HG03060 (cell line): ENCODE measurements around the gene RAPGEF1.
"Not testable (repeated sequence)": the region's sequence is repeated elsewhere in the genome, so short reads cannot be mapped to it uniquely, and the experiment has no call there.

Experiments
- ATAC-seq: cut with Tn5 transposase; IDR thresholded peaks from one replicate; pipeline ENCODE4 v1.9.1; 2021; ENCODE audit warnings: low read depth, moderate number of reproducible peaks; ENCODE audit not compliant: unreplicated experiment

RAPGEF1 gene

DNA sequence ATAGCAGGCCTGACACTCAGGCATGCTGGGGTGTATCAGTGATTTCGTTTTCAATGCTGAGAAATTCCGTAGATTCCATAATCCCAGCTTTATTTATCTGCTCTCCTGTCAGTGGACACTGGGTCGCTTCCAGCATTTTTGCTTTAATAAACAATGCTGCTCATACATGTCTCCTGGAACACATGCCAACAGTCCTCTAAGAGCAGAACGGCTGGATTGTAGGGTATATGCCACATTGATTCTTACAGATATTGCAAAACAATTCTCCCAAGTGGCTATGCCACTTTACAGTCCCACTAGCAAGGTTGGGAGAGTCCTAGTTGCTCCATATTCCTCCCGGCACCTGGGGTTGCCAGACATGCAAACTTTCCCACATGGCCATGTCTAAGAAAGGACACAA is 81.9 kb downstream of the RAPGEF1 start:
- no peak for ATAC-seq

- ATAC-seq = no peak
Observed at GRCh38 chr9:131657456-131657855, 82.4 kb downstream of the RAPGEF1 start.

DNA sequence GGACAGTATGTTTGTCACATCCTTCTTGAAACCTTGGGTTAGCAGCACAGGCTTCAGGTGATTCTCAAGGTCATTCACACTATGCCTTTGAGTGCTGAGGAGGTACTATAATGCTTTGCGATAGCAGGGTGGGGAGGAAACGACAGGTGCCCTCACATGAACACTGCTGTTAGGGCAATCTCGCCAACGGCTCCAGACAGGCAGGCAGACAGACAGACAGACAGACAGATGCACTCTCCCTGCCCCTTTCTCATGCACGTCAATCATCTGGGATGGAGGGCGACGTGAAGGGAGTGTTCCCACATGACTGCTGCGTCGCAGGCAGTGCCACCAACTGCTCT is 82.9 kb downstream of the RAPGEF1 start:
- ATAC-seq = peak; percentile 12

DNA sequence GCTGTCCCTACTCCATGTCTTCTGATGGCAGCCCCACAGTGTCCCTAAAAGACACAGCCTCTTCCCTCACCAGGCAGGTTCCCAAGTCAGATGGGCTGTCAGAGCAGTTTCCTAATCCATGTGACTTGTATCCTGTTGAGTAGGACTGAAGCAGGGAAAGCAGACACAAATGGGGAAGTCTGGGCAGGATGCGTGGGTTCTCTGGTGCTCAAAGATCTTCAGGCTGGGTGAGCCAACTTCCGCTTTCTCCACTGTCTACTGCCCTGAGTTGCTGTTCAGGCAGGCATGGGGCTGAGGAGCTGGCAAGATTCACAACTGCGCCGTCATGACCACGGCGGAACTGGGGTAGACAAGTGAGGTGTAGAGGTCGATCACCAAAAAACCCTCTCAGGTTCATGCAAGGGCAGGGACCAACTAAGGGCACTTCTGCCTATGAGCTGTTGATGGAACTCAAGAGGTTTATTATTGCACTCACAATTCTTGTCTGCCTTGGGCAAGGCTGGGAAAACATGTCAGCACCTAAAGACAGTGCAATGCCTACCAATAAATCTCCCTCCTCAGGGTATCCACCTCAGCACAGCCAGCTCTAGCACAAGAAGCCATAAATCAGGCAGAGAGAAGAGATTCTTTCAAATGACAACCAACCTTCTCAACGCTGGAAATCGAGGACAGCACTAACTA is 83.4 kb downstream of the RAPGEF1 start:
- ATAC-seq = peak; percentile 40

GRCh38 chr9:131654369-131654768 is 85.5 kb downstream of the RAPGEF1 start:
- ATAC-seq = not testable (repeated sequence)

GRCh38 chr9:131651599-131651998 is 88.3 kb downstream of the RAPGEF1 start:
- no peak for ATAC-seq

DNA sequence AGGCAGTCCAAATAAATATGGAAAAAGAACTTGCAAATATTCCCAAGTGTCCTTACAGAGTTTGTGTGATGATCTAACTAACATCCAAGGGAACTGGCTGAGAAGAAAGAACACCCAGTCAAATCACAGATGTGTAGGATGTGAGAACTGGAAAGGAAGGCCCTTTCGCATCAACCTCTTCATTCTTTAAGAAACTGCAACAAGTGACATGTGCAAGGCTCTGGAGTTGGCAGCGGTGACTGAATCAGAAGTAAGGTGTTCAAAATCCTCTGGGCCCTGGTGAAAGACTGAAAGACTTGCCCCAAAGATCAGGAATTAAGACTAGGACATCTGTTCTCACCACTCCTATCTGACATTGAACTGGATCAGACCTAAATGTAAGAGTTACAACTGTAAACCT is 88.7 kb downstream of the RAPGEF1 start:
- no peak for ATAC-seq

- ATAC-seq = no peak
Observed at GRCh38 chr9:131650254-131650653, 89.6 kb downstream of the RAPGEF1 start.

GRCh38 chr9:131649646-131650045 is 90.2 kb downstream of the RAPGEF1 start:
- no peak for ATAC-seq

DNA sequence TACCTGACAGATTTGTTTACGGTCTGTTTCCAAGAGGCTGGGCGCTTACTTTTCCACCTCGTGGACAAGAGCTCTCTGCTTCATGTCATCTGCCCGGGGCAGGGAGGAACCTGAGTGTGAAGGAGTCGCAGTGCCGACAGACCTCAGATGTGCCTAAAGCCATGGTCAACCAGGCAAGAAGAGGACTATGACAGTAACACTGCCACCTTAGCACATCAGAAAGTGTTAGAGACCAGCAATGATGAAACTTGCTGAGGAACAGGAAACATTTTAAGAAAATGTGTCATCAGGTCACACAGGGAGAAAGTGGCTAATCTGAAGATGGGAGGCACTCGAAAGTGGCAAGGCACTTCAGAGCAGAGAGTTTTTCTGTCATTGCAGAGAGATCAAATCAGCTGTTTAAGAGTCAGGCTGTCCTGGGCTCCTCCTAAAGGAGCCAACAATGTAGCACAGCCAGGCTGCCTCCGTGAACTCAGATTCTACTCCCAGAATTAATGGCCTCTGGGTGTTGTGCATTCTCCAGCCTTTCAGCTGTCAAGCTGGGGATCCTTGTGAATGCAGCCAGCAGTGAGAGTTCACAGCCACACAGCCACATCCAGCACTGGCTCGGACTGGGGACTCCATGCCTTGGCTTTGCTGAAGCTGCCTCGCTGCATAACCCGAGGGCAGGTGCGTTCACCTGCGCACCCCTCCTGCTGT is 94.6 kb downstream of the RAPGEF1 start:
- peak; percentile 38 for ATAC-seq

DNA sequence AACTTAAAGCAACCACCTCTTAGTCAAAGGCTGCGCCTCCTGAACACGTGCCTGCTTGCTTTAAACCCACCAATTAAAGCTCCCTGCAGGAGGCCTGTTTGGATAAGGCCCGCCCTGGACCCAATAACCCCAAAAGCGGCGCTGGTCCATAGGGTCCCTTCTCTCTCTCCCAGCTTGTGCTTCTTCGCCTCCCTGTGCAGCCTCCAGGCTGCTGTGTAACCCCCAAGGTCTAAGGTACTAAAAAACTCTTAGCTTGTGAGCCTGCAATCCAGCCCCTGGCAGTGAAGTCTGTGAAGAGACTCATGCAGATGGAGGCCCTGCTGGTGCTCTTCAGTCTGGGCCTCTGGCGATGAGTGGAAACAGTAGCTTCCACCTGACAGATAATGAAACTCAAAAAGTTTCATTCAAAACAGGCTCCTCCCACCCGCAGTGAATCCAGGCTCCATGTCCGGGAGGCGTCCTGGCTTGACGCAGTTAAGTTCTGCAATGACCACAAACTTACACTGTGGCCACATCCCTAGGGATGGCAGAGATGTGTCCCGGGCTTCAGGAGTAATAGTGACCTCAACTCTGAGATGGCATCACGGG is 97.3 kb downstream of the RAPGEF1 start:
- no peak for ATAC-seq

- ATAC-seq = no peak
Observed at GRCh38 chr9:131641618-131642495, 98.0 kb downstream of the RAPGEF1 start.

- ATAC-seq = no peak
Observed at GRCh38 chr9:131640438-131641137, 99.3 kb downstream of the RAPGEF1 start.

- no peak for ATAC-seq
Observed at GRCh38 chr9:131639769-131640437, 100.0 kb downstream of the RAPGEF1 start.

GRCh38 chr9:131636593-131636992 is 103.3 kb downstream of the RAPGEF1 start:
- no peak for ATAC-seq

GRCh38 chr9:131635892-131636291 is 104.0 kb downstream of the RAPGEF1 start:
- no peak for ATAC-seq

DNA sequence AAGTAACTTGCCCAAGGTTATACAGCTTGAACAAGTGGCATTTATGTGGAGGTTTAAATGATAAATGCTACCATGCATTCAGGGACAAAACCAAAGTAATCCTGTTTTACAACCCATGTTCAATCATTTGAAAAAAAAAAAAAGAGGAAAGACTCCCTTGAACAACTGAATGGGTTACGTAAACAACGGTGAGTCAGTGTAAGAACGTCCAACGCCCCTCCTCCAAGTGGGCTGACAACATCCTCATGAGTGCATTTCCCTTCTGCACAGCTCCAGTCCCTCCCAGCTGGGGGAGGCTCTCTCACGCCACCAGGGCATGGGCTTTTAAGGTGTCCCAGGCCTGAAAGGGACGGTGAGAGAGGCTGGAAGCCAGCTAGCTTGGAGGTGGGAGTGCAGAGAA is 104.6 kb downstream of the RAPGEF1 start:
- ATAC-seq = no peak

- no peak for ATAC-seq
Observed at GRCh38 chr9:131633491-131634031, 106.3 kb downstream of the RAPGEF1 start.

DNA sequence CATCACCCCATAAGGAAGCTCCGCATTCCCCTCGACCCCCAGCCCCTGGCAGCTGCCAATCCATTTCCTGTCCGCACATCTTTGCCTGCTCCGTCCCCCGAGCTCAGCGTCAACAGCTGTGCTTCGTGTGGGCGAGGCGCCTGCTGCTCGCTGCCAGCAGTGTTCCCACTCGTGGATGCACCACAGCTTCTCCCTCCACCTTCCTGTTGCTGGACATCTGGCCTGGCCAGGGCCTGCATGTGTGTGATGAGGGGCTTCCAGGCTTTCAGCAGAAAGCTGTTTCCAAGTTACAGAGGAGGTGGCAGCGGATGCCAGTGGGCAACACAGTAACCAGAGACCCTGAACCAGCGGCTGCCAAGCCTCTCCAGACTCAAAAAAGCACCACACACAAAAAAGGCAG is 108.6 kb downstream of the RAPGEF1 start:
- no peak for ATAC-seq
